GM18520 (cell line): Measurements from ENCODE around the gene UGGT2.

Experiments used
- ATAC-seq: cut with Tn5 transposase; IDR thresholded peaks from one replicate; pipeline ENCODE4 v1.9.1; 2021; ENCODE audit not compliant: unreplicated experiment

UGGT2 gene, protein sequence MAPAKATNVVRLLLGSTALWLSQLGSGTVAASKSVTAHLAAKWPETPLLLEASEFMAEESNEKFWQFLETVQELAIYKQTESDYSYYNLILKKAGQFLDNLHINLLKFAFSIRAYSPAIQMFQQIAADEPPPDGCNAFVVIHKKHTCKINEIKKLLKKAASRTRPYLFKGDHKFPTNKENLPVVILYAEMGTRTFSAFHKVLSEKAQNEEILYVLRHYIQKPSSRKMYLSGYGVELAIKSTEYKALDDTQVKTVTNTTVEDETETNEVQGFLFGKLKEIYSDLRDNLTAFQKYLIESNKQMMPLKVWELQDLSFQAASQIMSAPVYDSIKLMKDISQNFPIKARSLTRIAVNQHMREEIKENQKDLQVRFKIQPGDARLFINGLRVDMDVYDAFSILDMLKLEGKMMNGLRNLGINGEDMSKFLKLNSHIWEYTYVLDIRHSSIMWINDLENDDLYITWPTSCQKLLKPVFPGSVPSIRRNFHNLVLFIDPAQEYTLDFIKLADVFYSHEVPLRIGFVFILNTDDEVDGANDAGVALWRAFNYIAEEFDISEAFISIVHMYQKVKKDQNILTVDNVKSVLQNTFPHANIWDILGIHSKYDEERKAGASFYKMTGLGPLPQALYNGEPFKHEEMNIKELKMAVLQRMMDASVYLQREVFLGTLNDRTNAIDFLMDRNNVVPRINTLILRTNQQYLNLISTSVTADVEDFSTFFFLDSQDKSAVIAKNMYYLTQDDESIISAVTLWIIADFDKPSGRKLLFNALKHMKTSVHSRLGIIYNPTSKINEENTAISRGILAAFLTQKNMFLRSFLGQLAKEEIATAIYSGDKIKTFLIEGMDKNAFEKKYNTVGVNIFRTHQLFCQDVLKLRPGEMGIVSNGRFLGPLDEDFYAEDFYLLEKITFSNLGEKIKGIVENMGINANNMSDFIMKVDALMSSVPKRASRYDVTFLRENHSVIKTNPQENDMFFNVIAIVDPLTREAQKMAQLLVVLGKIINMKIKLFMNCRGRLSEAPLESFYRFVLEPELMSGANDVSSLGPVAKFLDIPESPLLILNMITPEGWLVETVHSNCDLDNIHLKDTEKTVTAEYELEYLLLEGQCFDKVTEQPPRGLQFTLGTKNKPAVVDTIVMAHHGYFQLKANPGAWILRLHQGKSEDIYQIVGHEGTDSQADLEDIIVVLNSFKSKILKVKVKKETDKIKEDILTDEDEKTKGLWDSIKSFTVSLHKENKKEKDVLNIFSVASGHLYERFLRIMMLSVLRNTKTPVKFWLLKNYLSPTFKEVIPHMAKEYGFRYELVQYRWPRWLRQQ (N-terminal part only)

DNA sequence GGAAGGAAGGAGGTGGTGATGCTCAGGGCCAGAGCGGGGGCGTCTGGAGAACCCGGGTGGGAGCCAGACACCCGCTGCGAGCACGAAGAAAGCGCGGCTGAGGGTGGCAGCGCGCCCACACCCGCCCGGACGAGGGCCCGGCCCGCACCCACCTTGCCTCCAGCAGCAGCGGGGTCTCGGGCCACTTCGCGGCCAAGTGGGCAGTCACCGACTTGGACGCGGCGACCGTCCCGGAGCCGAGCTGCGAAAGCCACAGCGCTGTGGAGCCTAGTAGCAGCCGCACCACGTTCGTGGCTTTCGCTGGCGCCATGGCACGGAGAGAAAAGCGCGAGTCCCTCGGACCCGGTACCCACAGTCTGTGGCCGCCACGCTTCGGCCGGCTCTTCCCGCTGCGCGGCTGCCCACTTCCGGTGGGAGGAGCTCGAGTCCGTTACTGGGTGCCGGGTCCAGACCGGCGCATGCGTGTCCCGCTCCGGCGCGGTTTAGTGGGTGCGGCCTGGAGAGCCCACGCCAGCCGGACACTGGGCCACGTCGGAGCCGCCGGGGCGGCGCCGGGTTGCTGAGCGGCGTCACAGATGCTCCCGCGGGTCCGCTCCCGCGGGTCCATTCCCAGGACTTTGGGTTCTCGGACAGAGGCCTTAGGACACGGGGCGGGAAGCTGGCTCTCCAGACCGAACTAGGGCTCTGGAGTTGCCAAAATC is at the start of gene UGGT2:
Gene UGGT2 (minus strand): TSS at position 399 of the 701 bp plus-strand sequence. CDS start 89 bp downstream, at position 310.
- peak; percentile 96 for ATAC-seq

DNA sequence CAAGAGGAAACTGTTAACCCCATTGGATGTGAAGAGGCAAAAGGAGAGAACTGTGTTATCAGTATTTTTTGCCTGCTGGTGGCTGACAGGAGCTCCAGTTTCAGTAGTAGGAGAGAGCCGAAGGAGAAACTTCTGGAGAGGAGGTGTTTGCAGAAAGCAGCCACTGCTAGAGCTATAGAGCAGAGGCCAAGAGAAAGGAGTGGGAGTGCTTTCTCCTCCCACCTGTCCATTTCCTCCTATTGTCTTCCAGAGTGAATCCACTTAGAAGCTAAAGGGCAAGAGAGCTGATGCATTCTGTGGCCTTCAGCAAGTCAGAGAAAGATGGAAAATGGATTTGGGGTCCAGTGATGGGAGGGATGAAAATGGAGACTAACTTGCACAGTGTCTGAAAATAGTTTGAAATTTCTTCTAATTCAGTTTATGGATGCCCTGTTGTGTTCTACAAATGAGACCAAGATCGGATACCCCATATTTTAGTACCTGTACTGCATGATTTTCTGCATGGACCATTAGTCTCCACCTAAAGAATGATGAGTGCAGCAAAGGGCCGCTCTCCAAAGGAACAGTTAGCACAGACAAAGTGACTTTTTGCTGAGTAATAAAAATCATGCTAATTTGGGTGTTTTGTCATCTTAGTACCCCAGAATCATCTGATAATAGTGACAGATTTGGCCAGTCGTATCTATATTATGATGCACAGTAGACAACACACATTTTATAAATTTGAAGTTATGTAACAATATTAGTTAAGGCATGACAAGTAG is 47.4 kb upstream of the UGGT2 start:
- no peak for ATAC-seq

DNA sequence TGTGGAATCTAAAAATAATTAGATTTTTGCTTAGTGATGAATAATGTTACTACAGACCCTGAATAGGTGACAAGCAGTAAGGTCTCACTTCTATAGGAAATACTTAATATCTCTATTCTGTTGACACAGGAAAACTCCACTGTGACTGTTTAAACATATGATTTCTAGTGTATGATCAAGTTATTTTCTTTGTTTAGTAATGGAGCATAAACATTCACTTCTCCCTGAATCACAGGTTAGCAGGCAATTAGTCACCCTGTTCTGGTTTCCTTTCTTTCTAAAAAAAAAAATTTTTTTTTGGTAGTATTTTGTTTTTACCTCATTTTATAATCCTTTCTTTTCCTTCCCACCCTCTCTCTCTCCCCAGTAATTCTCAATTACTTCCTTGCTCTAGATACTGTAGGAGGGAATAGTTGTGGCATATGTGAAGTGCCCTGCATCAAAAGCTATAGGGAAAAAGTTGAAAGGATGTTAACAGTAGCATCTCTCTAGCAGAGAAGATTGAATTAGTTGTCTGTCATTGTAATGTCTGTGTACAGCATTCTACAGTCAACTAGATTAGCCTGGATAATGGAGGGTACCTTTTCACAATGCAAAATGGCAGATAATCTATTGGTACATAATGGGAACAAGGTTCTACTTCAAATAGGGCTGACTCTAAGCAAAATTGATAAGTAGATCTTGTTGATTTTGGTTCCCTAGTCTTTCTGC is 40.2 kb upstream of the UGGT2 start:
- no peak for ATAC-seq

DNA sequence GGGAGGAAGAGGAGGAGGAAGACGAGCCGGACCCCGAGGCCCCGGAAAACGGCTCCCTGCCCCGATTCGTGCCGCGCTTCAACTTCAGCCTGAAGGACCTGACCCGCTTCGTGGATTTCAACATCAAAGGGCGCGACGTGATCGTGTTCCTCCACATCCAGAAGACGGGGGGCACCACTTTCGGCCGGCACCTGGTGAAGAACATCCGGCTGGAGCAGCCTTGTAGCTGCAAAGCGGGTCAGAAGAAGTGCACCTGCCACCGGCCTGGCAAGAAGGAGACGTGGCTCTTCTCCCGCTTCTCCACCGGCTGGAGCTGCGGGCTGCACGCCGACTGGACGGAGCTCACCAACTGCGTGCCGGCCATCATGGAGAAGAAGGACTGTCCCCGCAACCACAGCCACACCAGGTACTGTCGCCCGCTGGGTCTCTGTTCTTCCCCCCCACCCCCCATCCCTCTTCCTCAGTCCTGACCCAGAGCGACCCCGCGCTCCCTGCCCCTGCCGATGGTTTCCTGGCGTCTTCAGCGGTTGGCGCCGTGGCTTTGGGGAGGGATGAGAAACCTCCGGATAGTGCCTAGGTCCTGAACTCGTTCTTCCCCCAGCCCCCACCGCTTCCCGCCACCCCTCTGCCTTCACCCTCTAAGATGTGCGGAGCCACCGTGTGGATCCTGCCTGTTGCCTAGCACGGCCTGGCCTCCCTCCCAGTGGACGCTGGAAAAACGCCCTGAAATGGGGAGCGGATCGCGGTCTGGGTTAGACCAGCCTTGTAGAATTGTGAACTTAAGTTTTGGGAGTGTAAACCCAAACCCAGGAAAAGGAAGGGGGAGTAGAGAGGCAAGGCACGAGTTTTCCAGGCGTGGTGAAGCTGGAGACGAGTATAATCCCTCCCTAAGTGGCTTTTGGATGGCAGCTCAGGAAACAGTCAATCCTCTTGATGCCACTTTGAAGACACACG is 38.2 kb upstream of the UGGT2 start:
- ATAC-seq: no peak

DNA sequence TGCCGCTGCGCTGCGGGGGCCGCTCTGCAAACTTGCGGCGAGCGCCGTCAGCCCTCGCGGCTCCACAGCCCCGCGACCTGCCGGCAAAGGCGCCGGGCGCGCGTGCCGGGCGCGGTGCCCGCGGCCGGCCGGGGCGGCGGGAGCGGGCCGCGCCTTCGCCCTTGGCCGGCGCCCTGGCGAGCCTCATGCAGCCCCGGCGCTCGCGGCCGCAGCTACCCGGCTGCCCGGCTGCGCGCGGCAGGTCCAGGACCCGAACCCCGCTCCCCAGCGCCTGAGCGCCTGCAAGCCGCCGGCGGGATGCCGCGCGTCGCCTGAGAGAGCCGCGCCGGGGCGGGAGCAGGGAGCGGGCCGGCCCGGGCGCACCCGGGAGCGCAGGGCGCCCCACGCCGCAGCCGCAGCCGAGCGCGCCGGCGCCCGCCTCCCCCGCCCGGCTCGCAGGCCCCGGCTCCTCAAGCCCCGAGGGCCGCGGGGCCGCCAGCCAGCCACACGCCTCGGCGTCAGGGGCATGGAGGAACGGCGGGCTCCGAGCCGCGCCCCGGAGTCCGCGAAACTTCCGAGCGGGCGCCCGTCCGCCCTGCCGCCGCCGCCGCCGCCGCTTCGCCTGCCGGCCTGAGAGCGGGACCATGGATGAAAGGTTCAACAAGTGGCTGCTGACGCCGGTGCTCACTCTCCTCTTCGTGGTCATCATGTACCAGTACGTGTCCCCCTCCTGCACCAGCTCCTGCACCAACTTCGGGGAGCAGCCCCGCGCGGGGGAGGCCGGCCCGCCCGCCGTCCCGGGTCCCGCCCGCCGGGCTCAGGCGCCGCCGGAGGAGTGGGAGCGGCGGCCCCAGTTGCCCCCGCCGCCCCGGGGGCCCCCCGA is 37.3 kb upstream of the UGGT2 start:
- ATAC-seq: no peak

DNA sequence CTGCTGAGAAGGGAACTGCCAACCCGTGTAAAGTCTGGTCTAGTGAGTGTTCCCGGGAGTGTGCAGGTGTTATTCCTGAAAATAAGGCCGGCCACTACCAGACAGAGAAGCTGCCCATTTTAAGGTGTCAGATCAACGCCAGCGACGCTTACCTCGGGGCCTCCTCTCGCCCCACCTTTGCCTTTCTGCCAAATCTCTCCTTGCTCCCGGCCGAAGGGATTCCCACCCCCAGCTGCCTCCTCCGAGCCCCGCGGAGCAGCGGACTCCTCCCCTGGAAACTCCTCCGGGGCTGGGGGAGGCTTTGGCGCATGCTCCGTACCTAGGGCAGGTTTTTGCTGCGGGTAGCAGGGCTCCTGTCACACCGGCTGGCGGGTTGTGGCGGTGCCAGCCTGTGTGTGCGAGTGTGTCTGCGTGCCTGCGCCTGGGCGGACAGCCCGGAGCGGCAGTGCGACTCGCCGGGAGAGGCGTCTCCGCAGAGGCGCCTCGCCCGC is 36.6 kb upstream of the UGGT2 start, which contains the start of gene HS6ST3:
Gene HS6ST3 (plus strand): TSS at position 359 of the 491 bp plus-strand sequence.
- ATAC-seq: no peak

DNA sequence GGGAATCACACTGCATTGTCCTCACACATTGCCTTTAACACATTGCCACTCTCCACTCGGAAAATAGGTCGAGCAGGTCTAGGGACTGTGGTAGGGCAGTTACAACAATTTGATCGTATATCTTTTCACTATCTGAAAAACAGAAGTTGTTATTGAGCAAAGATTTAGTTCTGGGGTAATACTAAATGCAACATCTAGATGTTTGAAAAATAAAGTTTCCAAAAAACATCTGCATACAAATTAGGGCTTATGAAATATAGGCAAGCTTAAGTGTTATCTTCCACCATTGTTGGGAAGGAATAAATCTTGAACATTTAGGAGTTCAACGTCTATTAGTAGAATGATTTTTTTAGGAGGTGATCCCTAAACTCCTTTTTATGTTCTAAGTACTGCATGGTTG is 35.9 kb upstream of the UGGT2 start:
- ATAC-seq: no peak

DNA sequence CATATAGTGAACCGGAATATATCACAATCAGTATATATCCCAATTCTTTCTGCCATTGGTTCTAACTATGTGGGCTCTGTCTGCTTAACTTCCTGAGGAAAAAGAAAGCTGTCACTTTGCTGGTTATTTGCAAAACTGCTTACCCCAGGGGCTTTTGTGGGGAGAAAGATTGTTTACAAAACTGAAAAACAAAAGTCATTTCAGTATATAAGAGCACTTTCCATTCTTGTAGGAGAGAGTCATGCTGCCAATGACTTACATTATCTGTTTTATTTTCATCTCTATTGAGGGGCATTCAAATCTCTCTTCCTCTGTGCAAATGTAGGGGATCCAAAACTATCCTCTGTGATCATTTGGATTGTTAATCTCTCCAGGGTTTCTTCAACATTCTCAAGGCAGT is 33.5 kb upstream of the UGGT2 start:
- ATAC-seq: no peak

DNA sequence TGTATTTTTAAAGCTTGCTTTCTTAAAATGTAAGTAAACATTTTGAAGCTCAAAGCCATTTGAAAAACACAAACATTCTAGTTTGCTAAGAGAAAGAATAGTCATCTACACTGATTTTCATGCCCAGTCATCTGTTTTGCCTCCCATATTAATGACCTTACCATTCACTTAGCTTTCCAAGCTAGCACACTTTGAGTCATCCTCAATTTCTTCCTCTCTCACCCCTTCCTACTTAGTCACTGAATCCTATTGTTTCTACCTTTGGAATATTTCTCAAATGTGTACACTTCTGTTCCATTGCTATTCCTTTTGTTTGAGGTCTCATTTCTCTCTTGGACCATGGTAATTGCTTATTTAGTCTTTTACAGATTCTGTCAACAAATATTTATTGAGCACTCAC is 29.4 kb upstream of the UGGT2 start:
- ATAC-seq: no peak

DNA sequence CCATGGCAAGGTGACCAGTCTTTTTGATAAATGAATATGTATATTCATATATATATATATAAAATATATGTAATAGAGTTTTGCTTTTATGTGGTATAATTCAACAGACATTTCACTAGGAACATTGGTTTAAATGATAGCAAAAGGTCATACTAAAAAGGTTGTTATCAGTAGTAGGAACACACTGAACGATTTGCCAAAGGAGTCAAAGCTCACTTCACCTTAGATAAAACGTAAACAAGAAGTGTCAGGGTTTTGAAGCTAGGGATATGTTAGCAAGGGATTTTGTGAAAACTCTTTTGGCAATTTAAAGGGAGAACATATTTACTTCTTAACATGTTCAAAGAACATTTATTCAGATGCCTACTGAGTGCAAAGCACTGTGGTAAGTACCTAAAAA is 28.7 kb upstream of the UGGT2 start:
- no peak for ATAC-seq

DNA sequence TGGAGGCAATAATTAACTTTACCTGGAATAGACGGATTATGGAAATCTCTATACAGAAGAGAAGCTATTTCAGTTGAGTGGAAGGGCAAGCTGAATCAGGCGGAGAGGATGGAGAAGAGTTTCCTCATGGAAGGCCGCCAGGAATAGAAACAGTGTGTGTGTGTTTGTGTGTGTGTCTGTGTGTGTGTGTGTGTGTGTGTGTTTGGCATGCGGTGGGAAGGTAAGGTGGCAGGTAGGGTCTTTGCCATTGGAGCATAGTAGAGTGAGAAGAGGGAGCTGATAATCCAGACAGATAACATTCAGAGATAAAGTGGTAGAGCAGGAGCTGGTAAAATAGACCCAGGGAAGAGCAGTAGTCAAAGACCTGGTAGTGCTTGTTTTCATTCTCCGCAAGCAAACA is 27.5 kb upstream of the UGGT2 start:
- ATAC-seq: no peak

DNA sequence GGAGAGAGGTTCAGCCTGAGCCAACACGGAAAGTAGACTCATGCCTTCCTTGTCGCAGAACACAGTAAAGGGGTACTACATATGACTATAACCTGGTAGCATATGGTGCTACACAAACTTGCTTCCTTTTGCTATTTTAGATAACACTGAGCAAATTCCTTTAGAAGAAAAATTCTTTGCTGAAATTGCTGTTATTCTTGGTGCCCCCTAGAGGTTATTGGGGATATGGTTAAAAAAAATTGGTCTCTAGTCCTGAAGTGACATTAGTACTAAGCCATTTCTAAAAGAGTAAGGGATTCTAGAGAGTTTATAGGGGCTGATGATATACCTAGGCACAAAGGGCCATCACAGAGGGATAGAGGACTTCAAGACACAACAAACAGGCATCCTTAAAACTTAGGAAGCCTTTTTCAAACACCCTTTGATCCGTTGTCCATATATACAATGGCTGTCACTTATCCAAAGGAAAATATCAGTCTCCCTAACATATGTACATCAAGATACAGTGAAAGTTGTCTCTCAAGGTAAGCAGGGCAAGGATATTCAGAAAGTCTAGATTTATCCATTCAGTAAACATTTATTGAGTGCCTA is 22.8 kb upstream of the UGGT2 start:
- no peak for ATAC-seq

DNA sequence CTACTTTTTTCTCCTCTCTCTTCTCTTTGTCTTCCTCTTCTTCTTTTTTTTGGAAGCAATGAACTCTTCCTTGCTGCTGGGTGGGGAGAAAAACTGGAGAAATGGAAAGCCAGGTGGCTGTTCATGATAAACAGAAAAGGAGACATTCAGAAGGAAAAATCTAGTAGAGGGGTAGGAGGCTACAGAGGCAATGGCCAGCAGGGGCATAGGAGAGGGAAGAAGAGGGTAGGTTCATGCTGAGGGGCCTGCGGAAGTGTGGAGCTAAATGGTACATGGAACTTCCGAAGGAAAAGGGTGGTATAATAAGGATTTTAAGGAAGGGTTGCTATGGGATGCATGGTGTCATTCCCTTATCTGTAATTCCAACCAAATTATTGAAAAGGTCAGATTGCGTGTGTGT is 19.2 kb upstream of the UGGT2 start:
- ATAC-seq: no peak

DNA sequence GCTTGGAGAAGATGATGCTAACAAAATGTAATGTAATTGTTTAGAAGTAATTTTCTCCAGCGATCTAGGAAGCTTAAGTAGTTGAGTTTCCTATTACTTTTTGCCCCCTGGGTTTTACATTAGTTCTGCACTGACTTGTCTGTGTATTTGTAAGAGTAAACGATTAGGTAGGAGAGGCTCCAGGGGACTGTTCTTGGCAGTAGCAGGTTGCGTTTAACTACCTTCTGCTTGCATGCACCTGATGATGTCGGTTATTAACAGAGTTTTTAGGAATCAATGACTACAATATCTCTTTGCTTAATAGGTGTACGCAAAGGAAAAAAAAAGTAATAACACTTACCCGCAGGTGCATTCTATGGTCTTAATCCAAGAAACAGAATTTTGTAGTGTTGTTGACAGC is 18.3 kb upstream of the UGGT2 start:
- ATAC-seq: no peak

DNA sequence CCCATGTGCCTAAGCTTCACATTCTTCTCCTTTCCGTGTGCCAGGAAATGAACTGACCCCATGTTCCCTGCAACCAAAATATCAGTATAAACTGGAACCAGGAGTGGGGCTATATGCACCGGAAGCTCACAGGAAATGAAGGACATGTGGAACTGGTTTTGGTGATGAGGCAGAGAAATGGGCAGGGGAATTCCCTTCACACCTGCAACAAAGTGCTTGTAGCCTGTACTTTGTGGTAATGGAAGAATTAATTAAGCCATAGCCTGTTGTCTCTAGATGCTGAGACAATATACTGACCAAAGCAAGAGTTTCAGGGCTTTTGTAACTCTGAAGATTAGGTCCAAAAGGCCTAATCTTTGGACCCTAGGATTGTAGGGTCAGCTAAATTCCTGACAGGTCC is 15.5 kb upstream of the UGGT2 start:
- ATAC-seq: no peak

DNA sequence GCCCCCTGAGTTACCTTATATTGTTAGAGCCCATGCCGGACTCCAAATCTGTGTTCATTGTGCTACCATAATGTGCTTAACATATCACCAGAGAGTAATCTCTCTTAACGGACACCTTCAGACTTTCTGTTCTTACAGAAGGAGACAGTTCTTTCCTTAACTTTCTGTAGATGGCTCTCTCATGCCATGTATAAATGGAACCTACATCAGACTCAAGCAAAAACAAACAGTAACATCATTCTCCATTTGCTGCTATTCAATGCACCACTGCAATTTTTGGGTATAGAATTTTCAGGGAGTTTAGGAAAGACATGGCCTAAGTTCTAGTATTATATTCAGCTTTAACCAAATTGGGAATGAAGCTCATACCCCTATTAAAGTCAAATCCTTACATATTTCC is 12.6 kb upstream of the UGGT2 start:
- no peak for ATAC-seq

DNA sequence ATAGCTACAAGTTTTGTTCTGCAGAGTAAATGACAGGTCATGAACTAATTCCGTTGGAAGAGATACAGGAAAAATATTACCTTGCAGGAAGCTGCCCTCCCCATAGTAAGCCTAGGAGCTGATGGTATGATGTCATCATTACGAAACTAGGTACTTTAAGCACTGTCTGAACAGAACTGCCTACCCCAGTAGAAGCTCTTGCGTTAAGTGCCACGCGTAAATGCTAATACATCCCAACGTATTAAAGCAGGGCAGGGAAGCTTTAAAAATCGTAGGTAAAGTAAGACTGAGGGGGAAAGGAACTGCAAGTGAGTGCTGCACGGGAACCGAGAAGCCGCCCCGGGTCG is 572 bp downstream of the UGGT2 start:
- ATAC-seq: peak; percentile 39
